Small intestine (tissue), 7 donors: Measurements from ENCODE around the gene PRDM16. TPM values are rescaled to one million over a fixed set of nuclear protein-coding genes. Genes with fewer than 3 reads are reported as not detected.

Experiments used
- DNase-seq, 2 donors: peaks; one replicate each; pipeline versions ENCODE4 v3.0.0 to v3.0.0-alpha.2; 2013
- FAIRE-seq: peaks from 2 replicates; lab custom pipeline; 2012; peaks lifted over from hg19 to GRCh38; lab: Jason Lieb, UNC
- H3K27ac ChIP-seq, 3 donors: one replicate each; pipeline ENCODE4 v1.5.1; 2013; ENCODE audit warnings: low read length in 2 of 3, mild to moderate bottlenecking in 2 of 3, control low read depth in 1 of 3, inconsistent platforms in 1 of 3, low read depth in 1 of 3, moderate library complexity in 1 of 3
- H3K27me3 ChIP-seq, 3 donors: one replicate each; pipeline ENCODE4 v1.6.1; 2013; ENCODE audit warnings: low read length in 3 of 3, inconsistent platforms in 1 of 3; ENCODE audit not compliant: control insufficient read depth in 3 of 3, insufficient read depth in 3 of 3
- H3K36me3 ChIP-seq, 3 donors: one replicate each; pipeline ENCODE4 v1.6.1; 2013; ENCODE audit warnings: low read length in 3 of 3, inconsistent platforms in 1 of 3, low read depth in 1 of 3, mild to moderate bottlenecking in 1 of 3, moderate library complexity in 1 of 3; ENCODE audit not compliant: control insufficient read depth in 3 of 3, insufficient read depth in 2 of 3
- H3K4me1 ChIP-seq, 3 donors: one replicate each; pipeline ENCODE4 v1.6.1; 2013; ENCODE audit warnings: low read length in 2 of 3, inconsistent platforms in 1 of 3, low read depth in 1 of 3, mild to moderate bottlenecking in 1 of 3, moderate library complexity in 1 of 3; ENCODE audit not compliant: control insufficient read depth in 3 of 3, insufficient read depth in 2 of 3
- H3K4me3 ChIP-seq, 3 donors: one replicate each; pipeline ENCODE4 v1.5.1; 2013; ENCODE audit warnings: low read length in 3 of 3, control low read depth in 1 of 3, inconsistent platforms in 1 of 3, low read depth in 1 of 3, mild to moderate bottlenecking in 1 of 3, moderate library complexity in 1 of 3
- H3K9me3 ChIP-seq, 2 donors: one replicate each; pipeline ENCODE4 v1.6.1; 2013; ENCODE audit warnings: low read depth in 1 of 2, low read length in 1 of 2; ENCODE audit not compliant: control insufficient read depth in 2 of 2, insufficient read depth in 1 of 2
- WGBS, 3 donors: extraction: QIAGEN DNeasy Blood & Tissue Kit; methylation state at CpG; one replicate each; pipeline ENCODE4 v1.1.7; 2013; 5-methylcytosine and 5-hydroxymethylcytosine counted together
- polyA plus RNA-seq, 4 donors: library from polyadenylated mRNA; stranded (reverse) in 3 of 4; unstranded in 1 of 4; fragments of 200-250 nt in 3 of 4; fragments of 120-200 nt in 1 of 4; gene quantifications; one replicate each; pipeline versions ENCODE4 v1.2.1 to v1.2.3, GENCODE V29; 2013
- donor health status: healthy with polysubstance abuse.
- donor health status: control.
- donor health status: control.
- donor health status: Bipolar disorder and iron deficiency.
- donor health status: healthy.

The PRDM16 gene
- polyA plus RNA-seq, 4 donors: 5.4 to 11.4 (median 8.2) TPM

DNA sequence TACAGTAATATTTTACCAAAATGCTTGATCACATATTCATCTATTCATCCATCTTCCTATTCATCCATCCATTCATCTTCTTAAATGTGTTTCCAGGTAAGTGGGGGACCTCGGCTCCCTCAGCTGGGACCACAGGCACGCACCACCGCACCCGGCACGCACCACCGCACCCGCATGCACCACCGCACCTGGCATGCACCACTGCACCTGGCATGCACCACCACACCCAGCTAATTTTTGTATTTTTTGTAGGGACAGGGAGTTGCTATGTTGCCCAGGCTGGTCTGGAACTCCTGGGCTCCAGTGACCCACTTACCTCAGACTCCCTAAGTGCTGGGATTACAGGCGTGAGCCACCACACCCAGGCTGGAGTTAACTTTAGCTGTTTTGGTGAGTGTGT, 26.5 kb upstream of the PRDM16 start:
- H3K27ac ChIP-seq: no peak overlapping the region
- no peak overlapping the region for H3K4me3 ChIP-seq
- FAIRE-seq (no peak), DNase-seq (no peak)
- H3K36me3 ChIP-seq: no peaks in the 10 kb centered on the region
- no peaks in the 10 kb centered on the region for H3K9me3 ChIP-seq
- 88 to 91% (median 90%) methylated on average over 9 of the region's 9 CpGs for WGBS, 3 donors
- no peaks in the 10 kb centered on the region for H3K4me1 ChIP-seq
- peaks cover 0 to 2% (median 0%) of the 10 kb centered on the region in 3 donors for H3K27me3 ChIP-seq

- Histone ChIP-seq H3K4me3 (no peak overlapping the region), H3K36me3 (no peaks in the 10 kb centered on the region), H3K27ac (no peak overlapping the region), H3K4me1 (no peaks in the 10 kb centered on the region), H3K9me3 (peaks cover 0 to 7% of the 10 kb centered on the region in 2 donors), H3K27me3 (peaks cover 0 to 4% (median 0%) of the 10 kb centered on the region in 3 donors)
- no peak for DNase-seq
- FAIRE-seq: no peak
- WGBS, 3 donors: 76 to 80% (median 78%) methylated on average over 7 of the region's 7 CpGs
These were observed 19.8 kb upstream of the PRDM16 start for GRCh38 chr1:3049164-3049563.

- no peaks in the 10 kb centered on the region for H3K36me3 ChIP-seq
- no peak for DNase-seq
- WGBS, 3 donors: 69 to 87% (median 86%) methylated on average over 2 of the region's 2 CpGs
- H3K27me3 ChIP-seq: peaks cover 0 to 2% (median 0%) of the 10 kb centered on the region in 3 donors
- no peaks in the 10 kb centered on the region for H3K4me1 ChIP-seq
- peaks cover 0 to 7% of the 10 kb centered on the region in 2 donors for H3K9me3 ChIP-seq
- no peak overlapping the region for H3K27ac ChIP-seq
- no peak overlapping the region for H3K4me3 ChIP-seq
- FAIRE-seq: no peak
These were observed 19.1 kb upstream of the PRDM16 start for GRCh38 chr1:3049905-3050304.

- Histone ChIP-seq H3K9me3 (peaks cover 0 to 7% of the 10 kb centered on the region in 2 donors), H3K36me3 (no peaks in the 10 kb centered on the region), H3K27me3 (peaks cover 0 to 2% (median 0%) of the 10 kb centered on the region in 3 donors), H3K4me3 (no peak overlapping the region), H3K4me1 (no peaks in the 10 kb centered on the region), H3K27ac (no peak overlapping the region)
- DNase-seq: no peak
- FAIRE-seq: no peak
These were observed 18.4 kb upstream of the PRDM16 start for GRCh38 chr1:3050603-3051002.

- H3K36me3 ChIP-seq: no peaks in the 10 kb centered on the region
- no peak for FAIRE-seq
- no peak overlapping the region for H3K4me3 ChIP-seq
- no peak for DNase-seq
- H3K27ac ChIP-seq: no peak overlapping the region
- peaks cover 0 to 7% of the 10 kb centered on the region in 2 donors for H3K9me3 ChIP-seq
- no peaks in the 10 kb centered on the region for H3K4me1 ChIP-seq
- 82 to 88% (median 86%) methylated on average over 3 of the region's 3 CpGs for WGBS, 3 donors
- H3K27me3 ChIP-seq: peaks cover 0 to 2% (median 0%) of the 10 kb centered on the region in 3 donors
These were observed 17.4 kb upstream of the PRDM16 start for GRCh38 chr1:3051270-3052268.

- no peak overlapping the region for H3K4me3 ChIP-seq
- H3K36me3 ChIP-seq: no peaks in the 10 kb centered on the region
- no peak for FAIRE-seq
- peaks cover 0 to 7% of the 10 kb centered on the region in 2 donors for H3K9me3 ChIP-seq
- H3K27ac ChIP-seq: no peak overlapping the region
- H3K4me1 ChIP-seq: no peaks in the 10 kb centered on the region
- DNase-seq: no peak
- H3K27me3 ChIP-seq: peaks cover 0 to 2% (median 0%) of the 10 kb centered on the region in 3 donors
- WGBS, 3 donors: 87 to 96% (median 94%) methylated on average over 4 to 5 of the region's 5 CpGs
These were observed 16.5 kb upstream of the PRDM16 start for GRCh38 chr1:3052501-3052900.

- Histone ChIP-seq H3K4me1 (no peaks in the 10 kb centered on the region), H3K4me3 (no peak overlapping the region), H3K27me3 (peaks cover 0 to 2% (median 0%) of the 10 kb centered on the region in 3 donors), H3K9me3 (peaks cover 0 to 7% of the 10 kb centered on the region in 2 donors), H3K27ac (no peak overlapping the region), H3K36me3 (no peaks in the 10 kb centered on the region)
- WGBS, 3 donors: 90 to 93% (median 90%) methylated on average over 9 of the region's 9 CpGs
- DNase-seq (no peak), FAIRE-seq (no peak)
These were observed 15.5 kb upstream of the PRDM16 start for GRCh38 chr1:3053366-3053980.

DNA sequence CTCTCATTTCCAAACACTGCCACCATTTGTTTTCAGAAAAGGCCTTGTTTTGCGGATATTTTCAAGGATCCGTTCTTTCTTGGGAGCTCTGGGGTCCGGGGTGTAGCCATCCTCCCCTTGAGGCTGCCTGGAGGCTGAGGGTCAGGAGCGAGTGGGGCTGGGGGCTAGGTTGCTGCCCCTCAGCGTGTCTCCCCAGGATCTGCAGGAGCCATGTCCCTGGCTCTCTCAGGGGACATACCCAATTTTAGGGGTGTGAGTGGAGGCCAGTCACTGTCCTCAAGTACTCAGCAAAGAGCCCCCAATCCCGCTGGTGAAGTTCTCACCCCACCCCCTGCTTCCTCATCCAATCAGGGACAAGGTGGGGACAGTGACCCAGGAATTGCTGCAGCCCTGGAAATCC, 15.0 kb upstream of the PRDM16 start:
- H3K27me3 ChIP-seq: peaks cover 0 to 2% (median 0%) of the 10 kb centered on the region in 3 donors
- peaks cover 0 to 7% of the 10 kb centered on the region in 2 donors for H3K9me3 ChIP-seq
- H3K4me1 ChIP-seq: no peaks in the 10 kb centered on the region
- FAIRE-seq: no peak
- WGBS, 3 donors: 83 to 85% (median 85%) methylated on average over 6 of the region's 6 CpGs
- no peak for DNase-seq
- H3K36me3 ChIP-seq: no peaks in the 10 kb centered on the region
- H3K27ac ChIP-seq: no peak overlapping the region
- H3K4me3 ChIP-seq: no peak overlapping the region
